GM18858 (cell line): ENCODE results near the gene APOBEC3G.
"Not testable (repeated sequence)": the region's sequence is repeated elsewhere in the genome, so short reads cannot be mapped to it uniquely, and the experiment has no call there.

ENCODE experiments used
- ATAC-seq: cut with Tn5 transposase; IDR thresholded peaks from one replicate; pipeline ENCODE4 v1.9.1; 2021; ENCODE audit not compliant: unreplicated experiment

APOBEC3G gene

DNA sequence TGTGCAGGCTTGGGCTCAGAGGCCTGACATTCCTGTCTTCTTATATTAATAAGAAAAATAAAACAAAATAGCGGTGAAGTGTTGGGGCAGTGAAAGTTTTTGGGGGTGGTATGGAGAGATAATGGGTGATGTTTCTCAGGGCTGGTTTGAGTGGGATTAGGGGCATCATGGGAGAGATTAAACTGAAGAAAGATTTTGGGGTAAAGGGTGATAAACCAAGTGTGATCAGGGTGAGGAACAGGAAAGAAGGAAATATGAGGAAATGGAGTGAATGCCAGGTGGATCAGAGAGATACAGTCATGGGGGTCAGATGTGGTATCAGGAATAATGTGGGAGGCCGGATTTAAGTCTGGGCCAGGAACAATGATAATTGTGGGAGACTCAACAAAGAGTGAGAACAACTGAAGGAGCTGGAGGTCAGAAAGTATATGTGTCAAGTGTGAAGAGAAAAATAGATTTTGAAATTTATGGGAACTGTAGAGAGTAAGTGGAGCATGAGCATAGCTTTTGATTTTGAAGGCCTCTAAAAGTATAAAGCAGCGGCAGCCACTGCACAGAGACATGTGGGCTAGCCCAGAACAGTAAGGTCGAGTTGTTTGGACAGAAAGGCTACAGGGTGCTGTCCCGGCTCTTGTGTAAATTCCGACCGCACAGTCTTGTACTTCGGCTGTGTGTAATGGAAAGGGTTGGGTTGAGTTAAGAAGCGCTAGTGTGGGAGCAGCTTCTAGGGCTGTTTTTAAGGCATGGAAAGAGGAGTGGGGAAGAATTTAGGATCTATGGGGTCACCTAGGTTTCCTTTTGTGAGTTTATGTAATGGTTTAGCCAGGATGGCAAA, 10.4 kb upstream of the APOBEC3G start:
- ATAC-seq = not testable (repeated sequence)

- ATAC-seq = no peak
Observed at GRCh38 chr22:39068033-39068785, 8.9 kb upstream of the APOBEC3G start.

DNA sequence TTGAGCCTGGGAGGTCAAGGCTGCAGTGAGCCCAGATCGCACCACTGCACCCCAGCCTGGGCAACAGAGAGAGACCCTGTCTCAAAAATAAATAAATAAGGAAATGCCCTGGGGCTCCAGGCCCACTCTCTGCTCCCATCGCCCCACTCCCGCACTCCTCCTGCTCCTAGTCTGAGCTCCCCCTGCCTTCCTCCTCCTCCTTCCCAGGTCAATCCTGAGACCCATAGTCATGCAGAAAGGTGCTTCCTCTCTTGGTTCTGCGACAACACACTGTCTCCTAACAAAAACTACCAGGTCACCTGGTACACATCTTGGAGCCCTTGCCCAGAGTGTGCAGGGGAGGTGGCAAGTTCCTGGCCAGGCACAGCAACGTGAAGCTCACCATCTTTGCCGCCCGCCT, 6.9 kb upstream of the APOBEC3G start:
- ATAC-seq = no peak

DNA sequence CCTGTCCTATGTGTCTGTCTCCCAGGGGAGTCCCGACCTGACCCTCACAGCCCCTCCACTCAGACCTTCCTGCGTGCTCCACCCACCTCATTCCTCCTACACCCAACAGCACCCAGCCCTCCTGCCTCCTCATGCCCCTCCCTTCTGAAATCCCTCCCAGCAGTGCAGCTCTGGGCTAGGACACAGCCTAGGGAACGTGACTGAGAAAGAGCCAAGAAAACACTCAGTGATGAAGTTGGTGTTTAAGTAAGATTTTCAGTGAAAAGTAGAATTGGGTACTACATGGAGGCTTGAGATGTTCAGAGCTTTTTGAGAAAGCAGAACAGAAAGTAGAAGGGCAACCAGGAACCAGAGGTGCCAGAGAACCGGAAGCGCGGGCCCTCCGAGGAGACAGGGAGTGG, 4.5 kb upstream of the APOBEC3G start:
- not testable (repeated sequence) for ATAC-seq

DNA sequence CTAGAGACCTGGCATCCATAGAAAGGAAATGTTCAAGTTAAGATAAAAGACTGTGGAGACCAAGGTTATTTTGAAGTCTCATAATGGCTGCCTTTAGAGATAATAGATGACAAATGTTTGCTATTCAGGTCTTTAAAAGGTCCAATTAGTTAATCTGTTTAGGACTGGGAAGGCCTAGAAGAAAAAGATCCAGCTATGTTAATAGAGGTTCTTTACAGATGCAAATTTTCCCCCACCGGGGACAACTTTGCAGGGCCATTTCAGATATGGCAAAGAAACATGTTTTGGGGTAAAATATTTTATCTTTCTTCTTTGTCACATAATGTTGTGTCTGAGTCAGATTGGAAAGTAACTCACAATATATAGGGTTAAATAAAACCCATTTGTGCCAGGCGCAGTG, 3.1 kb upstream of the APOBEC3G start:
- no peak for ATAC-seq

GRCh38 chr22:39076155-39077025, 685 bp upstream of the APOBEC3G start:
- ATAC-seq = not testable (repeated sequence)

- not testable (repeated sequence) for ATAC-seq
Observed at GRCh38 chr22:39077912-39078311, 837 bp downstream of the APOBEC3G start.

DNA sequence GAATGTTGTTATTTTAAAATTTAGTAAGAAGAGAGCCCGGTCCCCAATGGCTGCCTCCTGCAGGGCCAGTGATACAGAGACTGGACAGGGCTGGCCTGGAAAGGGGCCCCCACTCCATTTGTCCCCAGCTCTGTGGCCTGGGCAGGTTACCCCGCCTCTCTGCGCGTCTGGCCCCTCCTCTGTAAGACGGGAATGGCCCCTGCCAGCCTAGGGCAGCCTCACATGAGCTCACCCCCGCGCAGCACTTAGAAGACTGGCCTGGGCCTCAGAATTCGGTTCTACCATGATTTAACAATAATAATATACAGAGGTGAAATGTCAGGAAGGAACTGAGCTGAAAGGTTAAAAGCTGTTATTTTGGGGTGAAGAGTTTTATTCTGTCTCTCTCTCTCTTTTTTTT, 1.3 kb downstream of the APOBEC3G start:
- ATAC-seq = no peak

DNA sequence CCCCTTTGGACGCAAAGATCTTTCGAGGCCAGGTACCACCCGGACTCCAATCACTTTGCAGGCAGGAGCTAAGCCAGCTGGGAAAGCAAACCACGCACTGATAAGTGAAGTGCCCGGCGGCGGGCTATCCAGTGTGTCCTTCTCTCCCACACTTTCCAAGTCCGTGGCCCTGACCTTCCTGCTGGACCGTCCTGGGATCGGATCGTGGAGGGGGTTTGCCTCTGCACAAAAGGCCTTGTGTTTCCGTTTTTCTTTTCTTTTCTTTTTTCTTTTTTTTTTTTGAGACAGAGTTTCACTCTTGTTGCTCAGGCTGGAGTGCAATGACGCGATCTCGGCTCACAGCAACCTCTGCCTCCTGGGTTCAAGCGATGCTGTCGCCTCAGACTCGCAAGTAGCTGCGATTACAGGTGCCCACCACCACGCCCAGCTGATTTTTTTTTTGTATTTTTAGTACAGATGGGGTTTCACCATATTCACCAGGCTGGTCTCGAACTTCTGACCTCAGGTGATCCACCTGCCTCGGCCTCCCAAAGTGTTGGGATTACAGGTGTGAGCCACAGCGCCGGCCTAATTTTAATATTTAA, 2.1 kb downstream of the APOBEC3G start:
- ATAC-seq = not testable (repeated sequence)

DNA sequence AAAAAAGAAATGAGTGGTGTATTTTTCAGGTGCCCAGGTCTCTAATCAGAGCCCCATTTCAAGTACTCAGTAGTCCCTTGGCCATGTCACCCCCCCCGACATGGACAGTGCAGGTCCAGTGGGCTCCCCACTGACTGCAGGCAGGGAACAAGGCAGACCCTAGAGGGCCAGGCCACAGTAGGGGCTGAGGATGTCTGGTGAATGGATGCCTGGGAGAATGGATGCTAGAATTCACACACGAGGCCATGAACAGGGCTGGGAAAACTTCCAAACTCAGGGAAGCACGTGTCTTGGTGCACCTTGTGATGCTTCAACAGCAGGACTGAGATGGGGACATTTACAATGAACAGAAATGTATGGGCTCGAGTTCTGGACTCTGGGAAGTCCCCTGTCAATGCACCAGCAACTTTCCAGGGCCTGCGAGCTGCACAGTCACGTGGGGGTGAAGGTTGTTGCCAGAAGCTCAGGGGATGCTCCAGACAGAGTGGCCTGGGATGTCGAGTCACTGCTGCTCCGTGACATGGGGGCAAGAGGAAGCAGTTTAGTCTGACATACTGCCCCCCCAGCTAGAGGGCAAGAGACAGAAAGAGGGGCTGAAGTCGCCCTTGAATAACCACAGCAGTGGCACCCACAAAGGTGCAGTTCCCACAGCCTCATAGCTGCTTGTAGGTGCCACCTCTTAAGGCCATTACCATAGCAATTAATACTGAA, 3.1 kb downstream of the APOBEC3G start:
- no peak for ATAC-seq

- no peak for ATAC-seq
Observed at GRCh38 chr22:39081016-39081415, 3.9 kb downstream of the APOBEC3G start.

DNA sequence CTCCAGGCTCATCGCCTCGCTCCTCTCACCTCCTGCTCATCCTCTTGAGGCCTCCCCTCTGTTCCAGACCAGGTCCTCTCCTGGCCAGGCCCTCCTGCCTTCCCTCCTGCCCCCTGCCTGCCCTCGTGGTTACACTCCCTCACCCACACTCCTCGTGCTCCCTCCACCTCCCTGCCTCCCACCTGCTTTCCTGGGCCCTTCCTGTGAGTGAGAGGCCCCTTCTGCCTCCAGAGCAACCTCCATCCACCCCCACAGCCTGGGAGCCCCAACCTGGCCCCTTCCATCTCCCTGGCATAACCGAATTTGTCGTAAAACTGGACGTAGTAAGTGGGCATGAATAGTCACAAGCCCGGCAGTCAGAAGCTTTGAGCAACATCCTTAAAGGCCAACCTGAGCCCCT, 4.5 kb downstream of the APOBEC3G start:
- no peak for ATAC-seq

GRCh38 chr22:39083212-39084165, 6.4 kb downstream of the APOBEC3G start:
- no peak for ATAC-seq

DNA sequence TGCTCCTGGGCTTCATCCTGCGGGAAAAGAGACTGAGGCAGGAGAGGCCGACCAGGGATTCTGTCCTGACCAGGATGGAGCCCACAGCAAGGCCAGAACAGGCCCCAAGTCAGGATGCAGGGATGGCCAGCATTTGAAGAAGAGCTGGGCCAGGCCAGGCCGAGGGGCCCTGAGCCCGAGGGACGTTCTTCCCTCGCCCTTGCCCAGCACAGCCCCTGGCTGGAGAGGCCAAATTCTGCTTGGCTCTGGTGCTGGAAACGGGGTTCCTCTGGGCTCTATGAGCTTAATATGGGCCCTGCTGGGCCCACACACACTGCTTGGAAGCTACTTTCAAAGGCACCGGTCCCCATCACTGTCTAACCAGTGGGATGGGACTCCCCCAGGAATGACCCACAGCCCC, 7.6 kb downstream of the APOBEC3G start:
- ATAC-seq = no peak

- ATAC-seq = no peak
Observed at GRCh38 chr22:39087098-39087497, 10.0 kb downstream of the APOBEC3G start.

GRCh38 chr22:39087881-39088684, 11.0 kb downstream of the APOBEC3G start:
- ATAC-seq = no peak

- ATAC-seq = no peak
Observed at GRCh38 chr22:39088685-39089032, 11.6 kb downstream of the APOBEC3G start.

GRCh38 chr22:39089928-39090327, 12.9 kb downstream of the APOBEC3G start:
- no peak for ATAC-seq
